GM08714 (cell line): ENCODE results near the gene RASL11A.
"Not testable (repeated sequence)": the region's sequence is repeated elsewhere in the genome, so short reads cannot be mapped to it uniquely, and the experiment has no call there.

Source experiments
- H3K4me3 ChIP-seq: fragments of 200-500 bp; sonication (Bioruptor generic); 2 replicates; pipeline ENCODE4 v1.5.1; 2014; ENCODE audit warnings: mild to moderate bottlenecking, low read length, inconsistent platforms
- ZNF274 ChIP-seq: IDR thresholded peaks from 2 replicates; pipeline ENCODE4 v1.6.1; 2012; ENCODE audit warnings: mild to moderate bottlenecking, low read depth, low read length

Gene RASL11A

DNA sequence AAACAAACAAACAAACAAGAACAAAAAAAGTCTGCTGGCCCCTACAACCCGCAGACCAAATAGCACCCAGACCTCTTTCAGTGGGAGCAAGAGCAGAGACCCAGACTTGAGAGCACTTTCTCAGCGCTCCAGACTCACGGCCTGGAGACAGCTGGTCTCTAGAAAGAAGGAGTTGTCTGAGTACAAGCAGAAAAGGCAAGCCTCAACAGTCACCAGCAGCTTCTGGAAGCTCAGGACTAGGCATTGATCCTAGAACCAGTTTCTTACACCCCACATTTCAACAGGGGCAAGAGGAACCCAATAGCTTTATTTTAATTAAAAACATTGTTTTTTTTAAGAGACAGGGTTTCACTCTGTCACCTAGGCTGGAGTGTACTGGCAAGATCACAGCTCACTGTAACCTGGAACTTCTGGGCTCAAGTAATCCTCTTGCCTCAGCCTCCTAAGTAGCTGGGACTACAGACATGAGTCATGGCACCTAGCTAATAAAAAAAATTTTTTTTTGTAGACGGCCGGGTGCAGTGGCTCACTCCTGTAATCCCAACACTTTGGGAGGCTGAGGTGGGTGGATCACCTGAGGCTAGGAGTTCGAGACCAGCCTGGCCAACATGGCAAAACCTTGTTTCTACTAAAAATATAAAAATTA, 30.4 kb downstream of the RASL11A start:
- no peak overlapping the region for H3K4me3 ChIP-seq
- TF ChIP-seq ZNF274, result no peak

DNA sequence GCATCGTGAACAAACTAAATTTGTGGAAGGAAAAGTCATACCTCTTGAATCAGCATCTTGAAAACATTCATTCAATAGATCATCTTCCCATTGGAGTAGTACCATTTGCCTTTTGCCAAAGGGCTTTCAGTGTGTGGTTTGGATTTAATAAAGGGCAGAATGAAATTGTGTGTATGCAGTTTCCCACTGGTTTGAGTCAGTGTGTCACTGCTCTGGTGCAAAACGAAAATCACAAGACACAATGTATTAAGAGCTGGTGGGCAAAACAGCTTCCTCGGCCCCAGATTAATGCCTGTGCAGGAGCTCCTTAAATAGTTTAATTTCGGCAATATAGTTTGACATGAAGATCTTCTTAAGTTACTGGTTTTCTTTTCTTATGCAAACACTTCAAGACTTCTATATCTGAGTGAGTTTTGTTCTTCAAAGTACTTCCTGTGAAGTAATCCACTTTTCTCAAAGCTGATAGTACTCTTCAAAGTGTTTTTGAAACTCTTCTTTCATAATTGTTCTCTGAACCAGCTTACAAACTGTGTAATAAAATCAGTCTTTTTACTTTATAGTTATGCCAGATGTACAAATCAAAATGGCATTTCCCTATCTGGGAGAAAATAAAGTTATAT, 32.1 kb downstream of the RASL11A start:
- TF ChIP-seq ZNF274, result no peak
- H3K4me3 ChIP-seq, result no peak overlapping the region

GRCh38 chr13:27304099-27304498, 33.5 kb downstream of the RASL11A start:
- no peak overlapping the region for H3K4me3 ChIP-seq
- no peak for TF ChIP-seq ZNF274

DNA sequence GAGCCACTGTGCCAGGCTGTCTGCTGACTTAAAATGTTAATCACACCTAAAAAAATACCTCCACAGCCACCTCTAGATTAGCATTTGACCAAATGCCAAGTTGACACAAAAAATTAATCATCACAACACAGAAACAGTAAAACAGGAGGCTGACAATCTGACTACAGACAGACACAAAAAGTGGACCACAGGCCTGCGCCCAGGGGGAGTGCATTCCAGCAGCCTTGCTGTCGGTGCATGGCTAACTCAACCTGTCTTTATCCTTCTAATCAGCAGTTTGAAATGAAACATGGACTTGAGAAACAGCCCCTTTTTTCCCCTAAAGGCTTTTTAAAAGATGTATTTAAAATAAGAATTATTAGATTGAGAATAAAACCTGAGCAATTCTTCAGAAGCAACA, 34.0 kb downstream of the RASL11A start:
- H3K4me3 ChIP-seq, result no peak overlapping the region
- TF ChIP-seq ZNF274, result no peak

- no peak for TF ChIP-seq ZNF274
- no peak overlapping the region for H3K4me3 ChIP-seq
These were observed 35.7 kb downstream of the RASL11A start for GRCh38 chr13:27306364-27306763.

DNA sequence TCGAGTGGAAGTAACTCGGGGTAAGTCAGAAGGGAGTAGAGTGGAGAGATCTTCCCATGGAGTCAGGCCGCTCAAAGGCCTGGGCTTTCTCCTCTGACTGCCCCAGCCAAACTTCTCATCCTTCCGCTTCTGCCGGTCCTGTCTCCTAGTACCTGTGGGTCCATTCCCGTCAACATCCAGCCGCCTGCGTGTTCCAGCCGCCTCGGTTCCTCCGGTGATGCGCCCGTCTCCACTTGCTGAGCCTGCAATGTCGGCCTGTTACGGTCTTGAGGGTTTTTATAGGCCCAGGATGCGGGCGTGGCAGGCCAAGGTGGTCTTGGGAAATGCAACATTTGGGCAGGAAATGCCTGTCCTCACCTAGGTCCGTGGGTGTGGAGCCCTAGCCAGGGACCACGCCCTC, 38.3 kb downstream of the RASL11A start:
- no peak for TF ChIP-seq ZNF274
- no peak overlapping the region for H3K4me3 ChIP-seq

DNA sequence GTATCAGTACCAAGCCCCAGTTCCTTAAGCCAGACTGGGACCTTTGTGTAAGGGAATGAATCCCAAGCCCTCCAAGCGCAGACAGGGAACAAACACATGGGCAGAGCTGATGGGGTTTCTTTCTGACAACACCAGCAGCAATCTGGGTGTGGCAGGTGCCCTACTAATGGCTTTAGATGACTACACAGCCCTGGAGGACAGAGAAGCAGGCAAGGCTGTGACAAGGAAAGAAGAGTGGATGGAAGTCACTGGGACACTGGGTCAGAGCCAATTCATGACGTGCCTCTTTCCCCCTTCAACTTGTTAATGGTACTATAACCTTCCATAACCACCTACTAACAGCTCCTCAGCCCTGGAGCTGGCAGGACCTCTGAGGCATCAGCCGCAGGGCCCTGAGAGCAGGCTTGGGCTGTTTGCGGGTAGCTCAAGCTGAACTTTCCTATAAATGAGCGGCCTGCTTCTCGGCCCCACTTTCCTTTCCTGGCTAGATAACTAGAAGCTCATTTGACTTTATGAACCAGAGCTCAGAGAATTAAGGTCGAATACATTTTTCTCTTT, 38.9 kb downstream of the RASL11A start:
- TF ChIP-seq ZNF274, result no peak
- H3K4me3 ChIP-seq, result no peak overlapping the region

DNA sequence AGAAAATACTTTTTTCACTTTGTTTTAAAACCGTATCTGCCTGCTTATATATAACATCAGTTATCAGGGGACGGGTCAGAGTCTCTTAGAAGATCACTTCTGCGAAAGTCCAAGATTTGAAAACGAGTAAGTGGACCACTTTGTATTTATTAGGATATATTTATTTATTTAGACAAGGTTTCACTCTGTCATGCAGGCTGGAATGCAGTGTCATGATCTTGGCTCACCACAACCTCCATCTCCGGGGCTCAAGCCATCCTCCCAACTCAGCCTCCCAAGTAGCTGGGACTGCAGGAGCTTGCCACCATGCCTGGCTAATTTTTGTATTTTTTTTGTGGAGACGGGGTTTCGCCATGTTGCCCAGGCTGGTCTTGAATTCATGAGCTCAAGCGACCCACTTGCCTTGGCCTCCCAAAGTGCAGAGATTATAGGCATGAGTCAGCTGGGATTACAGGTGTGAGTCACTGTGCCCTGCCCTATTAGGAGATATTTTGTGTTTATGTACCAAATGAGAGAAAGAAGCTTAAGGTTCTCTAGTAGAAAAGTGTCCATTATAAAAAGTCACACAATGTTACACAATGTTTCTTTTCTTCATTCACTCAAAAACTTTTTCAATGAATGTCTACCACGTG, 39.5 kb downstream of the RASL11A start:
- TF ChIP-seq ZNF274, result no peak
- no peak overlapping the region for H3K4me3 ChIP-seq

- TF ChIP-seq ZNF274, result no peak
- no peak overlapping the region for H3K4me3 ChIP-seq
These were observed 40.3 kb downstream of the RASL11A start for GRCh38 chr13:27310946-27311345.

GRCh38 chr13:27311518-27312210, 41.0 kb downstream of the RASL11A start:
- no peak overlapping the region for H3K4me3 ChIP-seq
- no peak for TF ChIP-seq ZNF274

- no peak for TF ChIP-seq ZNF274
- H3K4me3 ChIP-seq, result no peak overlapping the region
These were observed 43.1 kb downstream of the RASL11A start for GRCh38 chr13:27313770-27314169.

GRCh38 chr13:27319404-27319803, 48.8 kb downstream of the RASL11A start:
- TF ChIP-seq ZNF274, result no peak
- no peak overlapping the region for H3K4me3 ChIP-seq

DNA sequence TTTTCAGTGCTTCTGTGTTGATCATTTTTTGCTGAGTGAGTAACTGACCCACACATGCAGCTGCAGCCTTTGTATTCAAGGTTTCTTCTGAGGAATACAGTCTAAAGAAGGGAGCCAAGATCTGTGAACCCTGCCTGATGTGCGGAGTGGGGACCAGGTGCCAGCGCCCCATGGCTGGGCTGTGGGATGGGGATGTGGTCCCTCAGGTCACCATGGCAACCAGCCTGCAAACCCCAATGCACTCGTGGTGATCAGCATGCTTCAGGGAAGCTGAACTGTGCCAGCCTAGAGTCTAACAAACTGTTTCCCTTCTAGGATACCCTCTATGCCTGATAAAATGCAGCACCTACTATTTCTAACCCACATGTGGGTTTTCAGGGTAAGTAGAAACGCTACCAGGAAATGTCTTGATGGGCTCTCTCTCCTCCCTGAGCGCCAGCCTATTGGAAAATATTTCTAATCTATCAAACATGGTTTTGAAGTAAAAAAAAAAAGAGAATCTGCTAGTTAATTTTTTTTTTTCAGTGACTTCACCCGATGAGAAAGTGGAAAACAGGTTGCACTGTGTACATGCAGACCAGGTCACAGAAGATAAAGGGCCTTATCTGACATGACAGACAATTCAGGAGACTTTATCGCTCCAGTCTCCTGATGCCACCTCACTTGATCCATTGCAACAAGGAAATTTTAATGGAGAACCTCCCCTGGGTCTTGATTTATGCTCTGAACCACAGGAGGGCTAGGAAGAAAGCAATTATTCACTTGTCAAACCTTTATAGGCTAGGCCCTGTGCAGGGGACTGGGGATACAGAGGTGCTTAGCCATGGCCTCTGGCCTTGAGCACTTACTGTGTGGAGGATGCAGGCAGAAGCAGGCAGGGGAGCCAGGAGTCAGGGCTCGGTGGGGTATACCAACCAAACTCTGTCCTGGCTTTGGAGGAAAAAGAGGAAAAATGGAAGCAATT, 51.1 kb downstream of the RASL11A start:
- H3K4me3 ChIP-seq, result no peak overlapping the region
- TF ChIP-seq ZNF274, result no peak

DNA sequence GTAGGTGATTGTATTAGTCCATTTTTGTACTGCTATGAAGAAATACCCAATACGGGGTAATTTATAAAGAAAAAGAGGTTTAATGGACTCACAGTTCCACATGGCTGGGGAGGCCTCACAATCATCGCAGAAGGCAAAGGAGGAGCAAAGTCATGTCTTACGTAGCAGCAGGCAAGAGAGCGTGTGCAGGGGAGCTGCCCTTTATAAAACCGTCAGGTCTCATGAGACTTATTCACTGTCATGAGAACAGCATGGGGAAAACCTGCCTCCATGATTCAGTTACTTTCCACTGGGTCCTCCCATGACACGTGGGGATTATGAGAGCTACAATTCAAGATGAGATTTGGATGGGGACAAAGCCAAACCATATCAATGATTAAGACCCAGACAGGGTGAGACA, 51.8 kb downstream of the RASL11A start:
- H3K4me3 ChIP-seq, result not testable (repeated sequence)
